ENCODE results near the gene PAQR9. TPM values are rescaled to one million over a fixed set of nuclear protein-coding genes. Genes with fewer than 3 reads are reported as not detected.
"Not testable (repeated sequence)": the region's sequence is repeated elsewhere in the genome, so short reads cannot be mapped to it uniquely, and the experiment has no call there.

Gene PAQR9, protein sequence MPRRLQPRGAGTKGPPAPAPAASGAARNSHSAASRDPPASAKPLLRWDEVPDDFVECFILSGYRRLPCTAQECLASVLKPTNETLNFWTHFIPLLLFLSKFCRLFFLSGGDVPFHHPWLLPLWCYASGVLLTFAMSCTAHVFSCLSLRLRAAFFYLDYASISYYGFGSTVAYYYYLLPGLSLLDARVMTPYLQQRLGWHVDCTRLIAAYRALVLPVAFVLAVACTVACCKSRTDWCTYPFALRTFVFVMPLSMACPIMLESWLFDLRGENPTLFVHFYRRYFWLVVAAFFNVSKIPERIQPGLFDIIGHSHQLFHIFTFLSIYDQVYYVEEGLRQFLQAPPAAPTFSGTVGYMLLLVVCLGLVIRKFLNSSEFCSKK
- under 1 TPM in 2 of 10 donors, not detected in 8; 0.05 to 0.32 TPM for polyA plus RNA-seq (ENCODE audit: insufficient read length in 10 of 10)
- long read RNA-seq, donor 1: 0 reads
- long read RNA-seq, donor 2: 0 reads
- long read RNA-seq, donor 3: 0 reads
- long read RNA-seq, donor 4: 0 reads
- long read RNA-seq, donor 5: 0 reads
- long read RNA-seq, donor 6: 0 reads
- long read RNA-seq, donor 7: 0 reads
- long read RNA-seq, donor 8: 0 reads
- long read RNA-seq, donor 9, partial matches to known transcripts: 0 of 1 reads
- long read RNA-seq, donor 9, other reads (novel, unspliced or antisense): 0 of 1 reads

DNA sequence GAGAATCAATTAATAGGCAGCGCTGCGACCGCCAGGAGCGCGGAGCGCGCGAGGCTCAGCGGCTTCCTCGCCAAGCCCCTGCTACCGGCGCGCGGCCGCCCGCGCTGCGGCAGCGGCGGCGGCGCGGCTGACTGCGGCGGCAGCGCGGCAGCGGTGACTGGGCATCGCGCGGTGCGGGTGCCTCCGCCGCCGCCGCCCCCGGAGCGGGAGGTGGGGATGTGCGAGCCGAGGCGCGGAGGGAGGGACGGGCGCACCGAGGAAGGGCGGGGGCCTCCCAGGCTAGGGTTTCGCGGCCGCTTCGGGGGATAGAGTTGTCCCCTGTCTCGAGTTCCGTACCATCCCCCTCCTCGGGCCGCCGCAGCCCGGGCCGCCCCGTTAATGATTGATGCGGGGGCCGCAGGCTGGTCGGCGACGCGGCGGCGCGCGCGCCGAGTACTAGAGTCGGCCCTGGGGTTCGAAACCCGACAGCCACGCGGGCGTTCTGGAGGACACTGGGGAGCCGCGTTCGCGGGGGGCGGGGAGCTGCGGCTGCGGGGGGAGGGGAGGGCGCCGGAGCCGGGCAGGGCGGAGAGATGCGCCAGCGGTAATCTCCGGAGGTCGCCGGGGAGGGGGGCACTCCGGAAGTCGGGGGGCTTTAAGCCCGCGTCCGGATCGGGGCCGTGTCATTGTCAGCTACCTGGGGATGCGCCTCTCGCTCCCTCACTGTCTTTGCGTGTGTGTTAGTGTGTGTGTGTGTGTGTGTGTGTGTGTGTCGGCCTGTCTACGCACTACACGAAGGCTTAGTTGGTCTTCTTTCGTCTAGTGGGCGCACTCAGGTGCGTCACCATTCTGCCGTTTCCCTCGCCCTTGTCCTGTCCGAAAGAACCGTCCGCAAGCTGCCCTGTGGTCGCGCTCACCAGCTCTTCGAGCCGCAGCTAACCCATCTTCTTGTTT is at the start of gene PAQR9:
Gene PAQR9, minus strand, starts transcription at position 159 of the 933 bp plus-strand sequence. CDS start 338 bp downstream, outside the sequence.
- DNase-seq: peak in 2 of 3 donors; percentile 6 to 53

DNA sequence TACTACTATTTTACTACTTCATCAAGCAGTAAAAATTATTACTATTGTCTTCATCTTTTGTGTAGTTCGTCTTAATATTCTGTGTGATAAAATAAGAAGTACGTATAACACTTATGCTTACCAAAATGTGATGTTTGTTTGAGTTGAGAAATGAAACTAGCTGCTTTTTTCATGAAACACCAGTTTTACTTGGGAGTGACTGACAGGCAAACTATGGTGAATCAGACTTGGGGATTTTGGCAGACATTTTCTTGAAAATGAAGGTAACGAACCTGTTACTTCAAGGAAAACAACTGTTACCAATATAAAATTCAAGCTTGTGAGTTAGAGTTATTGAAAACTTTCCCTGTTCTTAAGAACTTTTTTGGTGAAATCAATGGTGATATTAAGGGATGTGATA is 48.2 kb upstream of the PAQR9 start:
- DNase-seq: no peak

DNA sequence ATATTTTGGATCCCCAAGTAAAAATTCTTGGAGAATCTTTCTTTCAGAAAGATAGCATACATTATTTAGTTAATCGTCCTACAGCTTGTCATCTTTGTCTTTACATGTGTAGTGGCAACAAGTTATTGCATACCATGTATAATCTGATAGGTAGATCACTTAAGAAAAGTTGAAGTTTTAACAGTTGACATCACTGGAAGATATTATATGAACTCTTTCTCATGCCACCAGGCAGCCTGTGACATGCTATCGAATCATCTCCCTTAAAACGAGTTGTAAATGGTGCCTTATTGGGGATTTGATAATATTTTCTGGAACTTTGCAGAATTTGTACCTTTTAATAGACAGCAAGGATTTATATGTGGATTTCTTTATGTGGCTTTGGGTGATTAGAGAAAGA is 46.5 kb upstream of the PAQR9 start:
- no peak for DNase-seq

DNA sequence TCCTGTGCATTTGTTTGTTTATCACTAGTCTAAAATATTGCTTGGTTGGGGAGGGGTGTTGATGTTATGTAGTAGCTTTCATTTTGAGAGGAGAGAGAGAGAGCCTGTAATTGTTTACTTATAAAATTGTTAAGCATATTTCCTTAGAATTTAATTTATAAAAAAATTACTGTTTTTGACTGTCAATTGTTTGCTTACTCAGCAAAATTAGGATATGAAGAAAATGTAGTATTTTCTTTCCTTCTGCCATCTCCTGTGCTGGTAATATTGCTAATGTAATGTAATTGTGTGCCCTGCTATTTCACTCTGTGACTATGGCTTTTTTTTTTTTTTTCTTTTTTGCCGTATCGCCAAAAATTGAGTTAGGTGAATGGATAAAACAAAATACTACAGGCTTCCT is 41.3 kb upstream of the PAQR9 start:
- no peak for DNase-seq

DNA sequence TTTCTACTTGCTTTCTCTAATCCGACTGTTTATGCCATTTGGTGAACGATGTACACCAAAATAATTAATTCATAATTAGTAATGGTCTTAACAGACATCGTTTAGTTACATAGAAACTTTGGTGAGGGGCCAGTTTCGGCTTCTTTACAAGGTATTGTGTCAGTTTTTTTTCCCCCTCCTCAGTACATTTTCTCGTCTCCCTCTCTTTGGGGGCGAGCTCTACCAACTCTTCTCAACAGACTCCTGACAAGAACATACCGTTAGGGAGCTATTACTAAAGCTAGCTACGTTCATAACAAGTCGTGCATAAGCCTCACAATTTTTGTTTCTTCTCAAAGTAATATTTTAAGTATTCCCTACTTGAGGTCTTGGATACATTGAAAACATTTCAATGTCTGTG is 39.3 kb upstream of the PAQR9 start:
- no peak for DNase-seq

DNA sequence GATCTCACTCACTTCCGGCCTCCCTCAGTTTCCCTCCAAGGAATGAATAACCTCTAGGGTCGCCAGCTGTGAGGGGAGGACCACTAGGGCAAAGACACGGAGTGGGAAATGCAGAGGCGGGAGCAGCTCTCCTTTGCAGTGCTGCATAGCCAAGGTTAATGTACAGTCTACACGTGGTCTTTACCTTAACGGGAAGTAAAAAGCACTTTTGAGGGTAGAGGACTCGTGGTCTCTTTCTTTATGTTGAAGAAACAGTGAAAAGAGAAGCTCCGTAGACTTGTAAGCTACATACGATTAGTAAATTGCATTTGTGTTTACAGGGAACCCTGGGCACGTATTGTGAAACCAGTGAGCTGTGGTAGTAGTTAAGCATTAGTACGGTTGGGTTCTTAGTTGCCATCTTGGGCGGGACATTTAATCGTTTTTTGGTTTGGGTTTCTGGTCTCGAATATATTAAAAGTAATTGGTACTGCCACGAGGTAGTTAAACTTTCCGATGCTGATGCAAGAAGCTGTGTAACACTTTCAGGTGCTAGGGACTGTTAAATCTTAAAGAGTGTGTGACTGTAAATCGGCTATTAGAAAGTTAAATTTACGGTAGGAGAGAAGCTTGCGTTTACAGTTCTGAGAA is 38.7 kb upstream of the PAQR9 start:
- peak in 1 of 3 donors; percentile 47 for DNase-seq

DNA sequence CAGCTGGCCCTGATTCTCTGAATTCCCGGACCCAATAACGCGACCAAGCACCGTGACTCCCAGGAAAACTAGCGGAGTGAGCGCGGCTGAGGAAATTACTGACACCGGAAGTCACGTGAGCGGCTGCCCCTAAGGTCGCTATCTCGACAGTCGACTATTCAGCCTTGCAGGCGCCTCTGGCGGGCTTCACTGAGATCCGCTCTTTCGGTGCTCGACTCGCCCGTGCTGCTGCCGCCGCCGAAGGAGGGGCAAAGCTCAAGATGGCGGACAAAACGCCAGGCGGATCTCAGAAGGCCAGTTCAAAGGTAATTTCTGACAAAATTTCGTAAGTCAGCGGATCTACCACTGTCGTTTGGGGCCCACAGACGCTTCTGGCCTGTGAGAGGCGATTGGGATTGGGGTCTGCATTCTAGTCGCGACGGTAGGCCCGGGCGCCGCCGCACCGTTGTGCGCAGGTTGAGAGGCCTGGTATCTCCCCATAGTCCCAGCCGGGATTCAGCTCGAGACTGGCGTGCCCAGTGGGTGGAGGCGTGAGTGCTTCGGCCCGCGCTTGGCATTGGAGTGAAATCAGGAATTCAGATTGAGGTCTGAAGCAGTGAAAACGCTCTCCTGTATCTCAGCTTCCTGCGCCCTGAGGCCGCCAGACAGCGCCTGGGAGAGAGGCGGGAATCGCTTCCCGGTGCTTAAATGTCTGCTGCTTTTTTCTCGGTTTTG is 38.1 kb upstream of the PAQR9 start, which contains the start of gene U2SURP:
Gene U2SURP, plus strand, starts transcription at position 202 of the 714 bp plus-strand sequence. Its CDS starts 59 bp downstream, at position 261.
- peak; percentile 98 to 99 (median 98) for DNase-seq

DNA sequence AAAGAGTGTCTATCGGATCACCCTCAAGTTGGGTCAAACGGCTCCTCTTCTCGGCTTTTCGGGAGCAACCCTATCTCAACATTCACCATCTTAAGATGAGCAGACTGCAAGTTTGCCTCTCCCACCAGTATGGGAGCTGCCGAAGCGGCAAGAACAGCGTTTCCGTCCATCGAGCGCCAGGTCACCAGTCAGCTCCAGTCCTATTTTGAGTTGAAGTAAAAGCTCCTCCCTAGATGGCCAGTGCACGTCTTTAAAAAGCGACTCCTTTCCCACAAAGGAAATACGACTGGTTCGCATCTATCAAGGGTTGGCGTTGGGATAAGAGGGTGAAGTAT is 37.5 kb upstream of the PAQR9 start:
- no peak for DNase-seq

DNA sequence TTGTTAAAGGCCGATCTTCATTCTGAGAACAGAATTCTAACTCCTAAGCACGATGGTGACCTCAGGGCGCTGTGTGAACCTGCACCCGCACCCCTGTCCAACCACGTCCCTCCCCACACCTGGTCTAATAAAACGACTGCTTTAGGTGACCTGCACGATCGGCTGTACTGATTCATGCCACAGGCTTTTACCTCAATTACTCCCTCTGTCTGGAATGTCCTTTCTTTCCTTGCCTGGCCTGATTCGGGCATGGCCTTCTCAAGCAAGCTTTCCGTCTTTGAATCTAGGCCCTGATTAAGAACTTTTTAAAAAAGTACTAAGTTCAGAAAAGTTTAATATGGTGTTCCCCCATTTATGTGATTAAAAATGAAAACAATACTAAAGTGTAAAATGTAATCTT is 37.1 kb upstream of the PAQR9 start:
- DNase-seq: no peak

DNA sequence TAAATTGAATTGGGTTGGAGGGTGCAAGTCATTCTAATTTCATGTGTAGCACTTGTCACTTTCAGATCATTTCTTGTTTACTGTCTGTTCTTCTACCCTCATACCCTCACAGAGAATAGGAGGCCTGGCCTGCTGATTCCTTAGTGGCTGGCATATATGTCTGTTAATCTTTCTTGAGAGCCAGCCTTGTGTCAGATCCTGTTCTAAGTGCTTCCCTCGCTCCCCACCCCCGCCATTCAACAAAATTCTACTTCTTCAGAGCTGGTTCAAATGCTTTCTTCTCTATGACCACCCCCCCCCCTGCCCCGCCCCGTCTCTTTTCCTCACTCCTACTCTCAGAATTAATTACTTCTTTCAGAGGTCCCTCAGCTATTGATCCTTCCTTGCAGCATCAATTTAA is 36.4 kb upstream of the PAQR9 start:
- no peak for DNase-seq

DNA sequence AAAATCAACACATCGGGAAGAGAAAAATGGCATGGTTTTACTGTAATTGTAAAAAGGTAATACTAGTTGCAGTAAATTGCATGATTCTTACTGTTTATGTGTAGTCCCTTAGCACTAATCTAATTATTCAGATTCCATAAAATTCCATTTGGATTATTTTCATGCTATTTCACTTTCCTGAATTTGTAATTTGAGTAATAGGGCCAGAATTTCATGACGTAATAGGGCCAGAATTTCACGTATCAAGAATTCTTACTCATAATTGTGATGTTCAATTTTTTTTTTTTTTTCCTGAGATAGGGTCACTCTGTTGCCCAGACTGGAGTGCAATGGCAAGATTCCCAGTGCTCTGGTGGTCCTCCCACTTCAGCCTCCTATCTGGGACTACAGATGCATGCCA is 35.0 kb upstream of the PAQR9 start:
- DNase-seq: no peak

DNA sequence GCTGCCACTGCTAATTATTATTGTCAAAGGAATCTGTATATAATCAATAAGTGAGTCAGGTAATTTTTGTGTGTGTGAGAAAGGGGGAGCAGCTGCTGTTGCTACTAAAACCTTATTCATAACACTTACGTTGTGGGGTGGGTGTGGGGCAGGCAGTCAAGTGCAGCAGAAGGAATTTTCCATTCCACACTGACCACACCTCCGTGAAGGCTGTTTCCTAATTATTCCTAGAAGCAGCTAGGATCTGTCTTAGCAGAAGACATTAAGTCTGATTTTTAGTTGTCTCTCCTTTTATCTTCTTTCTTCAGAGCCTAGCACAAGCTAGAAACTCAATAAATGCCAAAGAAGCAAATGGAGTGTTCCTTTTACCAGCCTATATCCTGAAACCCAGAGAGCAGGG is 33.9 kb upstream of the PAQR9 start:
- DNase-seq: no peak

DNA sequence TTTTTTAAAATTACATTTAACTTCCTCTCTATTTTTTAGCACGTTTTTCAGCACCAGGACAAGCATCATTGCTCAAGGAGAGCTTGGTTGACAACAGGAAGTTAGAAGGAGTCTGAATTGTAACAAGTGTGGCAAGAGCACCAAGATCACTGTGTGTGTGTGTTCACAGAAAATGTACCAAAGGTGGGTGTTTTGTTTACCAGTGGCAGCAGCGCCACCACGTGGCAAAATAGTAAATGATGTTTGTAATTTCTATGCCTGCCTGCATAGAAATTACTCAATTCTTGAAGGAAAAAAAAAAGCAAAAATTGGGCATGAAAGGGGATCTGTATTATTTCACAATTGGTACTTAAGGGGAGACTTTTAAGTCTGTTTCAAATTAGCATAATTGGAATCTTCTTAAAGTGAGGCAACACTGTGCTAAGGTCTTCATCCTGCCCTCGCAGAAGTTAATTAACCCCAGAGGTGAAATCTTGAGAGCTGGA is 30.5 kb upstream of the PAQR9 start:
- DNase-seq: peak; percentile 43 to 73 (median 59)

DNA sequence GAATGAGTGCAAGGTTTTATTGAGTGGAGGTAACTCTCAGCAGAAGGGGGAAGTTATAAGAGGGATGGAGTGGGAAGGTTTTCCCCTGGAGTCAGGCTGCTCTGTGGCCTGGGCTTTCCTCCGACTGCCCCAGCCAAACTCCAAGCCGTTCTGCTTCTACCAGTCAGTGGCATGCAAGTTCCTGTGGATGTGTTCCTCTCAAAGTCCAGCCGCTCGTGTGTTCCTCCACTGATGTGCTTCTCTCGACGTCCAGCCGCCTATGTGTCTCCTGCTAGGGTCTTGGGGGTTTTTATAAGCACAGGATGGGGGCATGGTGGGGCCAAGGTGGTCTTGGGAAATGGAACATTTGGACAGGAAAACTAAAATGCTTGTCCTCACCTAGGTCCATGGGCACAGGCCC is 28.8 kb upstream of the PAQR9 start:
- no peak for DNase-seq

DNA sequence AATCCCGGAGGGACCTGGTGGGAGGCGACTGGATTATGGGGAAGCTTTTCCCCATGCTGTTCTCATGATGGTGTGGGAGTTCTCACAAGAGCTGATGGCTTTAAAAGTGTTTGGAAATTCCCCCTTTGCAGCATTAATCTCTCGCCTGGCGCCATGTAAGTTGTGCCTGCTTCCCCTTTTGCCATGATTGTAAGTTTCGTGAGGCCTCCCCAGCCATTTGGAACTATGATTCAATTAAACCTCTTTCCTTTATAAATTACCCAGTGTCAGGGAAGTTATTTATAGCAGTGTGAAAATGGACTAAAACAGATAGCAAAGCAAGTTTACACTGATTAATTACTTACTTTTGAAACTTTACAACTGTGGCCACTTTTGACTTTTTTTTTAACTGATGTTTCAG is 27.2 kb upstream of the PAQR9 start:
- DNase-seq: no peak

DNA sequence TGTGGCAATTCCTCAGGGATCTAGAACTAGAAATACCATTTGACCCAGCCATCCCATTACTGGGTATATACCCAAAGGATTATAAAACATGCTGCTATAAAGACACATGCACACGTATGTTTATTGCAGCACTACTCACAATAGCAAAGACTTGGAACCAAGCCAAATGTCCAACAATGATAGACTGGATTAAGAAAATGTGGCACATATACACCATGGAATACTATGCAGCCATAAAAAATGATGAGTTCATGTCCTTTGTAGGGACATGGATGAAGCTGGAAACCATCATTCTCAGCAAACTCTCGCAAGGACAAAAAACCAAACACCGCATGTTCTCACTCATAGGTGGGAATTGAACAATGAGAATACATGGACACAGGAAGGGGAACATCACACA is 25.4 kb upstream of the PAQR9 start:
- not testable (repeated sequence) for DNase-seq

DNA sequence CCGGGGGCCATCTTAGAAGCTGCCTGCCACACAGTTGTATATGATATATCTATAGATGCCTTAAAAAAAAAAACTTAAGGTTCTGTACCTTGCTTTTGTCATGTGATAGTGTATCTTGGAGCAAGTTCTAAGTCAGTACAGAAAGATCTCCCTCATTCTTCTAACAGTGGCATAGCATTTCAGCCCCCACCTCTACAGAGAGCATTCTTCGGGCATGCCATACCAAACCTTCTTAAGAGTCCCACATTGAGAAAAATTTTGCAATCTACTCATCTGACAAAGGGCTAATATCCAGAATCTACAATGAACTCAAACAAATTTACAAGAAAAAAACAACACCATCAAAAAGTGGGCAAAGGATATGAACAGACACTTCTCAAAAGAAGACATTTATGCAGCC is 24.7 kb upstream of the PAQR9 start:
- DNase-seq: not testable (repeated sequence)

DNA sequence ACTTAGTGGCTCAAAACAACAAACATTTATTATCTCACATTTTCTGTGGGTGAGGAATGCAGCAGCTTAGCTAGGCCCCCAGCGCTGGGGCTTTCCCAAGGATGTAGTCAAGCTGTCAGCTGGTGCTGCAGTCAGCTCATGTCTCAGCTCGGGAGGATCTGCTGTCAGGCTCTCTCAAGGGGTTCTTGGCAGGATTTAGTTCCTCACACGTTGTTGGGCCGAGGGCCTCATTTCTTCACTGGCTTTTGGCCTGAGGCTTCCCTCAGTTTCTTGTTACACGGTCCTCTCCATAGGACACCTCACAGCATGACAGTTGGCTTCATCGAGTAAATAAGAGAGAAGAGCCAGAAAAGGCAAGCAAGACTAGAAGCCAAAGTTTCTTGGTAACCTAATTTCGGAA is 24.2 kb upstream of the PAQR9 start:
- DNase-seq: peak in 1 of 3 donors; percentile 32

DNA sequence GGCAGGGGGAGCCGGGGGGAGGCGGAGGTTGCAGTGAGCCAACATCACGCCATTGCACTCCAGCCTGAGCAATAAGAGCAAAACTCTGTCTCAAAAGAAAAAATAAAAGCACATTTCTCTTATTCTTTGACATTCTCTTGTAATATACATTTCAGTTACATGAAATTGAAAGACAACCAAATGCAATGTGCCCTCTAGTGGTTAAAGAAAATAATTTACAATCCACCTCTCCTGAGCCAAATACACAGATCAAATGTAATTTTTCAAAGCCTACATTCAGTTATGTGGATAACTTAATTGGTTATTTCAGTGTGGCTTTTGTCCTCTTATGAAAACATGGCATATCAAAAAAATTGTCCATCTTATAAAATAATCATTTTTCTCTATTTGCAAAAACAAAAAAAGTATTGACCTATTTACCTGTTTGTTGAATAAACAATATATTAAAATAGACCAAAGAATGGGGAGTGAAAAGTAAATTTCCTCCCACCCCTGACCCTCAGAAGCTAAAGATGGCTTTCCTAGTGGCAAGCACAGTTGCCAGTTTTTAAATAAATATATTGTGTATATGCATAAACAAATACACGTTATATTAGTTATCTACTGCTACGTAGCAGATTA is 23.7 kb upstream of the PAQR9 start:
- DNase-seq: peak in 1 of 3 donors; percentile 48

DNA sequence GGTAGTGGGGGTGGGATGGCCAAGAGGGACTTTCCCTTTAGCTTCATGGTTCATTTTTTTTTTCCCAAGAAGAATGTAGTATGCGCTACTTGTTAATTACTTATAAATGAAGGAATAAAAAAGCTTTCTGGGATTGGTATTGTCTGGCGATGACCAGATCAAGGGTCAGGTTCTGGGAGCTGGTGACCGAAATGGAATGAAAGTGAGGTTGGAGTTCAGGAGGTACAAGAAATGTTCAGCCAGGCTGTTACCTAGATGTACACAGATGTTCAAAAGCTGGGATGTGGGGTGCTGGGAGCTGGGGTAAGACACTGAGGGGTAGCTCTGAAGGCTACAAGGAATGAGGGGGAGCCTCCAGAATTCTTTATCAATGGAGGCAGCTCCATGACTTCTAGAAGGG is 20.8 kb upstream of the PAQR9 start:
- no peak for DNase-seq
